GM21367 (cell line): Measurements from ENCODE around the gene ZNF239.
"Not testable (repeated sequence)": the region's sequence is repeated elsewhere in the genome, so short reads cannot be mapped to it uniquely, and the experiment has no call there.

Source experiments
- ATAC-seq: cut with Tn5 transposase; IDR thresholded peaks from one replicate; pipeline ENCODE4 v1.9.1; 2021; ENCODE audit not compliant: unreplicated experiment

ZNF239 gene

GRCh38 chr10:43584051-43584450 is 9.6 kb upstream of the ZNF239 start:
- no peak for ATAC-seq

GRCh38 chr10:43576580-43576979 is 2.2 kb upstream of the ZNF239 start:
- ATAC-seq, result no peak

- no peak for ATAC-seq
These were observed 1.6 kb upstream of the ZNF239 start for GRCh38 chr10:43576062-43576461.

- no peak for ATAC-seq
These were observed 490 bp upstream of the ZNF239 start for GRCh38 chr10:43574906-43575305.

- ATAC-seq, result no peak
These were observed 991 bp downstream of the ZNF239 start for GRCh38 chr10:43573250-43574000.

DNA sequence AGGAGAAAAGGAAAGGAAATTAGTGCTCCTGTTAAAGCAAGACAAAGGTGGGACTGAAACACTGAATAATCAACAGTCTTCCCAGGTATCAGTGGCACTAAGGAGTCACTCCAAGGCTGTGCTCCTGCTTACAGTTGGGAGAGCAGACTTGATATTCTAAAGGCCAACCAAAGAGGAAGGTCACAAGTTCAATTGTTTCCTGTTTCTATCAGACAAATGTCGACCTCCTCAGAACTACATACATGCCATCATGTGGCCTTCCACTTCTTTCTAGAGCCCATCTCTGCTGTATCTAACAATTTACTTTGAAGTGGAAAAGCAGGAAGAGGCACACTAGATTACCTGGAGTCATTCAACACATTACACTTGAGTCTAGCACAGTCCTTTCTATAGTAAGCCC is 3.4 kb downstream of the ZNF239 start:
- no peak for ATAC-seq

DNA sequence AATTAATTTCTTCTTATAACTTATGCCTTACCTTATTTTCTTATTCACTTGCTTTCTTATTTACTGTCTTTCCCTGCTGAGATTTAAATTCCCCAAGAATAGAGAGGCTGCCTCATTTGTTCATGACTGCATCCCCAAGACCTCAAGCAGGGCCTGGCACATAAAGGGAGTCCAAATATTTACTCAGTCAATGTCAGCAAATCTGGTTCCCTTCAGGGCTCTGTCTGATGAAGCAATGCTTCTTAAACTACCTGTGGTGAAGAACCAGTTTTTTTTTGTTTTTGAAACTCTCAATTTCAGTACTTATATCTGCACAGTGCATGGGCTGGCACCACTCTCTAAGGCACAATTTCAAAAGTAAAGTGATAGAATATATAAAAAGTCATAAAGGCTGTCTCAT is 4.7 kb downstream of the ZNF239 start:
- no peak for ATAC-seq

DNA sequence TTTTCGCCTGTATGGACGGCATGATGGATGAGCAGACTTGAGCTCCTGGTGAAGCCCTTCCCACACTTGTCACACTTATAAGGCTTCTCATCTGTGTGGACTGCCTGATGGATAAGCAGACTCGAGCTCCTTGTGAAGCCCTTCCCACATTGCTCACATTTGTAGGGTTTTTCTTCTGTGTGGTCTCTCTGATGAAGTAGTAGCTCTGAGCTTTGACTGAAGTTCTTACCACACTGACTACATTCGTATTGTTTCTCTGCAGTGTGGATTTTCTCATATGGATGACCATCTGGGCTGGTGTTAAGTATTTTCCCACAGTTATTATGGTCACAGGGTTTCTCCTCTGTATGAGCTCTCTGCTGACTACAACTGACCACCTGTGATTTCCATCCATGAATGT is 17.2 kb downstream of the ZNF239 start:
- no peak for ATAC-seq

GRCh38 chr10:43543746-43544145 is 30.7 kb downstream of the ZNF239 start:
- ATAC-seq, result not testable (repeated sequence)

GRCh38 chr10:43524434-43525247 is 49.8 kb downstream of the ZNF239 start:
- ATAC-seq, result no peak
